Uterus (tissue), 4 donors: Measurements from ENCODE around the gene HEY2. TPM values are rescaled to one million over a fixed set of nuclear protein-coding genes. Genes with fewer than 3 reads are reported as not detected.

ENCODE experiments used
- DNase-seq, 2 donors: peaks; one replicate each; pipeline ENCODE4 v3.0.0-alpha.2; 2019 to 2020
- H3K27ac ChIP-seq, 2 donors: fragments of 200-600 bp; sonication (generic); 1 replicate in 1 of 2; 2 replicates in 1 of 2; pipeline ENCODE4 v1.5.1; 2016 to 2018
- H3K27me3 ChIP-seq, 2 donors: fragments of 200-600 bp; sonication (generic); one replicate each; pipeline ENCODE4 v1.5.1; 2018 to 2019; ENCODE audit warnings: control low read depth in 1 of 2
- H3K36me3 ChIP-seq, 2 donors: fragments of 200-600 bp; sonication (generic); one replicate each; pipeline ENCODE4 v1.5.1; 2019; ENCODE audit warnings: control low read depth in 1 of 2
- H3K4me1 ChIP-seq, 2 donors: fragments of 200-600 bp; sonication (generic); one replicate each; pipeline ENCODE4 v1.5.1; 2018 to 2019; ENCODE audit warnings: control low read depth in 1 of 2
- H3K4me3 ChIP-seq, 2 donors: fragments of 200-600 bp; sonication (generic); 1 replicate in 1 of 2; 2 replicates in 1 of 2; pipeline ENCODE4 v1.5.1; 2018 to 2019; ENCODE audit warnings: mild to moderate bottlenecking in 1 of 2
- H3K9me3 ChIP-seq, 2 donors: fragments of 200-600 bp; sonication (generic); one replicate each; pipeline ENCODE4 v1.5.1; 2019; ENCODE audit warnings: control low read depth in 1 of 2
- CTCF ChIP-seq, 4 experiments: fragments of 200-600 bp in 2 of 4; fragments of 450-650 bp in 2 of 4; sonication (generic) in 2 of 4; IDR thresholded peaks; one replicate each; pipeline ENCODE4 v1.5.1; 2016 to 2019; ENCODE audit warnings: antibody characterized with exemption in 4 of 4, mild to moderate bottlenecking in 2 of 4, moderate library complexity in 1 of 4
- POLR2A ChIP-seq, 2 donors: fragments of 450-650 bp; IDR thresholded peaks; one replicate each; pipeline ENCODE4 v1.6.1; 2016; ENCODE audit warnings: antibody characterized with exemption in 2 of 2, mild to moderate bottlenecking in 1 of 2, moderate library complexity in 1 of 2
- intact Hi-C: fragments of 100-400 bp; cut with DNase I; formaldehyde crosslinking; loops from one replicate; pipeline ENCODE4 v1.15.1; 2023; ENCODE audit warnings: low total_unique reads
- total RNA-seq, 4 donors: library from RNA; depleted of rRNA in 3 of 4; stranded (reverse); fragments of >200 nt in 3 of 4; gene quantifications; one replicate each; pipeline versions ENCODE4 v1.1.0 to v1.2.4, GENCODE V29; 2014 to 2023
- donor health status: DM: yes; HTN: yes; CAD: no.

HEY2 gene
- total RNA-seq, 4 donors from 2014 or later, result under 0.01 to 9.3 (median 6.9) TPM

- intact Hi-C loops, result no loop called here
Observed at GRCh38 chr6:125748406-125749172, 843 bp upstream of the HEY2 start.

DNA sequence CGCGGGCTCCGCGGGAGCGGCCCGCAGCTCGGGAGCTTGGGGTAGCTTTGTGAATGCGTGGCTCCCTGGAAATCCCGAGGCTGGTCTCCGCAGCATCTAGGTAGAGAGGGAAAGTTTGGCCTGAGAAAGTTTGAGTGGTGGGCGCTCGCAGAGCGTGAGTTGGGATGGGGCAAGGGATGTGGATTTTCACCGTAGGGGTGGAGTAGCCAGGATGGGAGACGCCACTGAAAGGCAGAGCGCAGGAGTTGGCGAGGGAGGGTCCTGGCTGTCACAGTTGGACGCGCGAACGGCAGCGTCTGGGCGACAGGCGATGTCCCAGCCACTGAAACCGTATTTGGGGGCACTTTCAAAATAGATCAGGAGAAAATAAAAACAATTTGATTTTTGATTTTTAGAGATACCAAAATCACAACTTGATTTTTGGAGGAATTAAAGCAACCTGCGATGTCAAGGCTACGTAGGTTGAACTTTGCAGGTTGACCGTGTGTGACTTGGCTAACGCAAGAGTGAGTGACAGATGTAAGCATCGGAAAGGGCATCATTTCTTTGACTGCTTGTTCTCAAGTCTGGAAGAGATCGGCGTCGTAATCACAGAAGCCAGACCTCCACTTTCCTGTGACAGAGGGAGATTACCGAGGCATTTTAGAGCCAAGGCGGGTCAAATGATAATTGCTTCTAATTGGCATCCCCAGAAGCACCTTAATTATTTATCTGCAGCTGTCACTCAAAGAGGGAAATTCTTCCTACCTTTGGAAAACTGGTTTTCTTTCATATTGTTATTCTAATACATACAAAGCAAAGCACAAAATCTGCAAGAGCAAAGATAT lies 646 bp downstream of the HEY2 start:
- intact Hi-C loops, result no loop called here
- Histone ChIP-seq H3K27me3 (peaks cover 3 to 24% of the 10 kb centered on the region in 2 donors), H3K36me3 (no peaks in the 10 kb centered on the region), H3K4me3 (peak overlapping the region; percentile 37 to 71), H3K4me1 (no peaks in the 10 kb centered on the region), H3K9me3 (no peaks in the 10 kb centered on the region), H3K27ac (peak overlapping the region; percentile 68 to 70)
- no peak for DNase-seq
- TF ChIP-seq CTCF (IDR thresholded peaks at IDR 0.05), result no peak
- no peak for TF ChIP-seq POLR2A (IDR thresholded peaks at IDR 0.05)

More at GRCh38 chr6:125748406-125749172, 843 bp upstream of the HEY2 start:
- no peak for DNase-seq
- TF ChIP-seq POLR2A (IDR thresholded peaks at IDR 0.05) (no peak), CTCF (IDR thresholded peaks at IDR 0.05) (no peak)
- Histone ChIP-seq H3K9me3 (no peaks in the 10 kb centered on the region), H3K27ac (peak overlapping the region; percentile 68 to 83), H3K4me3 (peak overlapping the region; percentile 34 to 71), H3K36me3 (no peaks in the 10 kb centered on the region), H3K4me1 (no peaks in the 10 kb centered on the region), H3K27me3 (peaks cover 3 to 24% of the 10 kb centered on the region in 2 donors)

DNA sequence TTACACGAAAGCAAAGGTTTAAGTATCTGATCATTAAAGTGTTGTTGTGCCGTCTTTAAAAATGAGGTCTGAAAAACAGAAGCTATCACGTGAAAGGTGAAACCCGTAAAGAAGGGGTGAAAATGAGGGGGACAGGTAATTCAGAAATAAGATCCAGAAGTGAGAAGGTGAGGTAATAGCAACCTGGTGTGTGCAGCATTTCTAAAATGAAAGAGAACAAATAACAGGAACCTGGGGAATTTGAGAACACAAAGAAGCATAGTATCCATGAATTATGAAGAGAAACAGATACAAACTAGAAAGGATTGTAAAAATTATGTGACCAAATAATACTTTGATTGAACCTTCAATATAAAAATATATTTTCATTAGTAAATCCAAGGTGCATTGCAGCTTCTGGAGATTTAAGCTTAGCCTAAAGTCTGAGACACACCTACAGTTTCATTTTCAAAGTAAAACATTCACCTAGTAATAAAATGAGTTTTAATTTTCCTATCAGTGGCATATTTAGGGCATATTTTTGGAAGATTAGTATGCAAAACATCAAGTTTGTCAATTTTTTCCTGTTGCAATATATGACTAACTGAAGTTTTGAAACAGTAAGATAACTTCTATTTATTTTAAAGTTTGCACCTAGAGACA lies 1.4 kb downstream of the HEY2 start:
- H3K4me1 ChIP-seq, result no peaks in the 10 kb centered on the region
- no peak for TF ChIP-seq CTCF (IDR thresholded peaks at IDR 0.05)
- TF ChIP-seq POLR2A (IDR thresholded peaks at IDR 0.05), result no peak
- peak overlapping the region in 1 of 2 donors; percentile 70 for H3K27ac ChIP-seq
- H3K9me3 ChIP-seq, result no peaks in the 10 kb centered on the region
- DNase-seq, result no peak
- no peaks in the 10 kb centered on the region for H3K36me3 ChIP-seq
- peaks cover 3 to 24% of the 10 kb centered on the region in 2 donors for H3K27me3 ChIP-seq
- intact Hi-C loops, result no loop called here
- peak overlapping the region in 1 of 2 donors; percentile 71 for H3K4me3 ChIP-seq

- Histone ChIP-seq H3K36me3 (no peaks in the 10 kb centered on the region), H3K4me3 (no peak overlapping the region), H3K27me3 (peaks cover 3 to 24% of the 10 kb centered on the region in 2 donors), H3K27ac (peak overlapping the region in 1 of 2 donors; percentile 70), H3K4me1 (no peaks in the 10 kb centered on the region), H3K9me3 (no peaks in the 10 kb centered on the region)
- no peak for DNase-seq
- intact Hi-C loops, result no loop called here
- TF ChIP-seq POLR2A (IDR thresholded peaks at IDR 0.05) (no peak), CTCF (IDR thresholded peaks at IDR 0.05) (no peak)
Observed at GRCh38 chr6:125751334-125751916, 2.0 kb downstream of the HEY2 start.
